Left lung (tissue), 10 donors: ENCODE results near the gene TMPRSS9. TPM values are rescaled to one million over a fixed set of nuclear protein-coding genes. Genes with fewer than 3 reads are reported as not detected.

Experiments used
- ATAC-seq: fragments of 200-7000 bp; cut with Tn5 transposase; one replicate; pipeline ENCODE4 v1.9.1; 2020; ENCODE audit warnings: moderate library complexity
- DNase-seq, 4 donors: peaks; one replicate each; pipeline ENCODE4 v3.0.0-alpha.2; 2013 to 2020
- H3K27ac ChIP-seq, 2 donors: fragments of 200-600 bp; sonication (generic) in 1 of 2; one replicate each; pipeline versions ENCODE4 v1.5.0 to v1.8.0; 2020 to 2021
- H3K27me3 ChIP-seq, 2 donors: fragments of 200-600 bp; sonication (generic) in 1 of 2; one replicate each; pipeline versions ENCODE4 v1.5.0 to v1.8.0; 2020 to 2021
- H3K36me3 ChIP-seq, 2 donors: fragments of 200-600 bp; sonication (generic) in 1 of 2; one replicate each; pipeline versions ENCODE4 v1.5.0 to v1.8.0; 2020 to 2021
- H3K4me1 ChIP-seq, 2 donors: fragments of 200-600 bp; one replicate each; pipeline ENCODE4 v1.8.0; 2021
- H3K4me3 ChIP-seq, 2 donors: fragments of 200-600 bp; sonication (generic) in 1 of 2; one replicate each; pipeline versions ENCODE4 v1.5.0 to v1.8.0; 2020 to 2021; ENCODE audit warnings: mild to moderate bottlenecking in 1 of 2
- H3K9me3 ChIP-seq, 2 donors: fragments of 200-600 bp; sonication (generic) in 1 of 2; one replicate each; pipeline versions ENCODE4 v1.5.0 to v1.8.0; 2020 to 2021
- CTCF ChIP-seq, 2 donors: fragments of 200-600 bp; sonication (generic) in 1 of 2; IDR thresholded peaks; one replicate each; pipeline versions ENCODE4 v1.5.0 to v1.8.0; 2021; ENCODE audit warnings: antibody characterized with exemption in 2 of 2
- intact Hi-C, 2 donors: fragments of 100-400 bp; cut with DNase I; formaldehyde crosslinking; loops; one replicate each; pipeline versions ENCODE4 v1.11.2 to v1.14.2; 2022
- polyA plus RNA-seq, 6 donors: library from polyadenylated mRNA; unstranded; fragments of 120-200 nt; gene quantifications; one replicate each; pipeline ENCODE4 v1.2.1, GENCODE V29; 2013; ENCODE audit not compliant: insufficient read length in 6 of 6
- total RNA-seq, 2 donors: library from RNA; stranded (reverse); fragmentation: NEBNext Ultra II Directional; extraction: Animal tissue kit (Norgen Biotek cat#: 25700); gene quantifications; one replicate each; pipeline ENCODE4 v1.2.1, GENCODE V29; 2021
- donor health status: DM: no; HTN: yes; CAD: no.
- donor health status: DM: no; HTN: no; CAD: no.

The TMPRSS9 gene
- total and polyA plus RNA-seq, 8 donors, result 0.45 to 1.1 (median 0.49) TPM; not detected in 2

DNA sequence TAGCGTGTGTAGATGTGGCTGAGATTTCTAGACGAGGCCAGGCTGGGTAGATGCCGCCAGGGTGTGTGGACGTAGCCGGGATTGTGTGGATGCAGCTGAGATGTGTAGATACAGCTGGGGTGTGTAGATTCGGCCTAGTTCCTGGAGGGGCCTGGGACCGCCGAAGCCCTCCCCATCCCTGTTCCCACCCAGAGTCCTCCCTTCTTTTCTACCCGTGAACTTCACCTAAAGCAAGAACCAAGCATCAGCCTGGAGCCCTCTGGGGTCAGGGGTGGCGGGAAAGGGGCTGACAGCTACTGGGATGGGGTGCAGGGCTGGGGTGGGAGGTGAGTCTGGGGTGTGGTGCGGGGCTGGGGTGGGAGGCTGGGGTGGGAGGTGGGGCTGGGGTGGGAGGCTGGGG lies 768 bp downstream of the TMPRSS9 start:
- no peak for TF ChIP-seq CTCF (IDR thresholded peaks at IDR 0.05)
- H3K27me3 ChIP-seq, result peaks cover 16 to 64% of the 10 kb centered on the region in 2 donors
- ATAC-seq (no peak), DNase-seq (peak in 1 of 4 donors; percentile 34)
- no peak overlapping the region for H3K27ac ChIP-seq
- no peaks in the 10 kb centered on the region for H3K4me1 ChIP-seq
- no peak overlapping the region for H3K4me3 ChIP-seq
- H3K9me3 ChIP-seq, result no peaks in the 10 kb centered on the region
- H3K36me3 ChIP-seq, result no peaks in the 10 kb centered on the region
- intact Hi-C loops, result no loop called here

DNA sequence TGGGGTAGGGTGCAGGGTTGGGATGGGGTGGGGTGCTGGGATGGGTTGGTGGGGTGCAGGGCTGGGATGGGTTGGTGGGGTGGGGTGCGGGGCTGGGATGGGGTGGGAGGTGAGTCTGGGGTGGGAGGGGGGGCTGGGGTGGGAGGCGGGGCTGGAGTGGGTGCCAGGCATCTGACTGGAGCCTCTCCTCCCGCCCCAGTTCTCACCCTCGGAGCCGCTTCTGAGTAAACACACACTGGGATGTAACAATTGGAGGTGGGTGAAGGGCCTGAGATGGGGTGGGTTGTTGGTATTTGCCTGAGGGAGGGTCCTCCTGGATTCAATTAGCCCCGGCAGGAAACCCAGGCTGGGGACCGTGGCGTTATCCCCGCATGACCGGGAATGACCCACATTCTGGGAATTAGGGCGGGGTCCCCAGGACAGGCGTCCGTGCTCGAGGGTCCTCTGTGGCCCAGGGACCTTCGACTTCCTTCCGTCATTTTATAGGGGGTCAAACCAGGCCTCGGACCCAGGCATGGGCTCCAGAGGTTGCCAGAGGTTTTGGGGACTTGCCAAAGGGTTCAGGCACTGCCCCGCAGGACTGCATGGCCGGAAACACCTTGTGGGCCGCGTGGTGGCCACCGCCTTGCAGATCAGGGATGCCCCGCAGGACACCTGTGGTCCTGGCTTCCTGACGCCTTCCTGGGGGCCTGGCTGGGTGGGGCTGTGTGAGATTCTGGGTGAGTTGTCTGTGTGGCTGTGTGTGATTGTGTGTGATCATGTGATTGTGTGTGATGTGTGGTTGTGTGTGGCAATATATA lies 1.4 kb downstream of the TMPRSS9 start:
- peaks cover 16 to 66% of the 10 kb centered on the region in 2 donors for H3K27me3 ChIP-seq
- DNase-seq (no peak), ATAC-seq (no peak)
- no peak overlapping the region for H3K27ac ChIP-seq
- H3K36me3 ChIP-seq, result no peaks in the 10 kb centered on the region
- no peak overlapping the region for H3K4me3 ChIP-seq
- H3K9me3 ChIP-seq, result no peaks in the 10 kb centered on the region
- no peaks in the 10 kb centered on the region for H3K4me1 ChIP-seq
- intact Hi-C loops, result no loop called here
- TF ChIP-seq CTCF (IDR thresholded peaks at IDR 0.05), result no peak

GRCh38 chr19:2362046-2362969 lies 2.2 kb downstream of the TMPRSS9 start:
- Histone ChIP-seq H3K27me3 (peaks cover 16 to 66% of the 10 kb centered on the region in 2 donors), H3K36me3 (no peaks in the 10 kb centered on the region), H3K27ac (no peak overlapping the region), H3K4me3 (no peak overlapping the region), H3K9me3 (no peaks in the 10 kb centered on the region), H3K4me1 (no peaks in the 10 kb centered on the region)
- no peak for ATAC-seq
- intact Hi-C loops, result no loop called here
- DNase-seq, result no peak
- TF ChIP-seq CTCF (IDR thresholded peaks at IDR 0.05), result no peak

GRCh38 chr19:2362970-2363300 lies 2.9 kb downstream of the TMPRSS9 start:
- peaks cover 16 to 66% of the 10 kb centered on the region in 2 donors for H3K27me3 ChIP-seq
- no peaks in the 10 kb centered on the region for H3K36me3 ChIP-seq
- intact Hi-C loops, result no loop called here
- H3K4me1 ChIP-seq, result no peaks in the 10 kb centered on the region
- ATAC-seq (no peak), DNase-seq (peak in 1 of 4 donors; percentile 55)
- H3K4me3 ChIP-seq, result no peak overlapping the region
- TF ChIP-seq CTCF (IDR thresholded peaks at IDR 0.05), result no peak
- H3K9me3 ChIP-seq, result no peaks in the 10 kb centered on the region
- H3K27ac ChIP-seq, result no peak overlapping the region

- peaks cover 16 to 66% of the 10 kb centered on the region in 2 donors for H3K27me3 ChIP-seq
- no peak for TF ChIP-seq CTCF (IDR thresholded peaks at IDR 0.05)
- ATAC-seq, result no peak
Measured at GRCh38 chr19:2363419-2363818, 3.4 kb downstream of the TMPRSS9 start.

More at GRCh38 chr19:2363419-2363818, 3.4 kb downstream of the TMPRSS9 start:
- H3K9me3 ChIP-seq, result no peaks in the 10 kb centered on the region
- intact Hi-C loops, result no loop called here
- no peak overlapping the region for H3K27ac ChIP-seq
- peak in 1 of 4 donors; percentile 47 for DNase-seq
- H3K4me1 ChIP-seq, result no peaks in the 10 kb centered on the region
- H3K4me3 ChIP-seq, result no peak overlapping the region
- no peaks in the 10 kb centered on the region for H3K36me3 ChIP-seq
